Activated CD8-positive, alpha-beta T cell treated with anti-CD3 and anti-CD28 coated beads, Interleukin-2, amount 10 ng/mL, durations not matched to agents 7 days and 5 days (primary cell): ENCODE measurements around the gene SLC4A4. TPM values are rescaled to one million over a fixed set of nuclear protein-coding genes. Genes with fewer than 3 reads are reported as not detected.

Source experiments
- ATAC-seq: fragments of 150-1000 bp; cut with Tn5 transposase; one replicate; pipeline ENCODE4 v1.10.0; 2021; ENCODE audit warnings: moderate library complexity
- CTCF ChIA-PET: fragments of 350-600 bp; sonication (Branson Sonifier 250); formaldehyde crosslinking; loops from one replicate; lab custom pipeline; 2021; ENCODE audit warnings: antibody characterized with exemption; lab: Charles Lee
- POLR2A ChIA-PET: fragments of 350-600 bp; sonication (Branson Sonifier 250); formaldehyde crosslinking; loops from one replicate; lab custom pipeline; 2021; ENCODE audit warnings: antibody characterized with exemption; lab: Charles Lee
- DNase-seq: peaks from one replicate; pipeline ENCODE4 v3.0.0-alpha.2; 2020
- H3K27ac Mint-ChIP-seq: one replicate; pipeline ENCODE4 v1.8.0; 2021; ENCODE audit warnings: mild to moderate bottlenecking, mixed read lengths
- H3K27me3 Mint-ChIP-seq: one replicate; pipeline ENCODE4 v1.8.0; 2021; ENCODE audit warnings: low read depth, mixed read lengths
- H3K36me3 Mint-ChIP-seq: one replicate; pipeline ENCODE4 v1.8.0; 2021; ENCODE audit warnings: low read depth, mixed read lengths
- H3K4me1 Mint-ChIP-seq: one replicate; pipeline ENCODE4 v1.8.0; 2021; ENCODE audit warnings: low read depth, mixed read lengths
- H3K4me3 Mint-ChIP-seq: one replicate; pipeline ENCODE4 v1.8.0; 2021; ENCODE audit warnings: mild to moderate bottlenecking, mixed read lengths
- H3K9me3 Mint-ChIP-seq: one replicate; pipeline ENCODE4 v1.8.0; 2022; ENCODE audit warnings: mixed read lengths; ENCODE audit not compliant: insufficient read depth
- total RNA-seq, 2 experiments: library from RNA; stranded (reverse); gene quantifications; one replicate each; pipeline ENCODE4 v1.2.3, GENCODE V29; 2021

Gene SLC4A4
- total RNA-seq, 2 experiments from 2014 or later, result 4.6 to 5.3 TPM

DNA sequence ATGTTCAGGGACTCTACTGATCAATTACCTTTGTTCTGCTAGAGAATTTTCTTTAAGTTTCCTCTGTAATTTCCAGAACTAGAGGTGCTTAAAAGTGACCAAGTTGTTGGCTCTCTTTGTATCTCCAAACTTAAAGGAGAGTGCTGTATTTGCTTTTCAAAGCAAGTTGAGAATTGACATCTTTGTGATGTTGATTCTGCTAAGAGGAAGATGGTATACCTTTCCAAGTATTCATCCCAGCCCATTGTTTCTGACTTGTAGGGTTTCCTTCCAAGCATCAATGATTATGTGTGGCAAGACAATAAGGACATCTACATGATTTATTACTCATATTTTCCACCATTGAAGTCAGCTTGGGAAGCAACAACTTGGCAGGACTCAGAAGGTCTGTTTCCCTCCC, 254.5 kb downstream of the SLC4A4 start:
- no peaks in the 10 kb centered on the region for H3K4me1 Mint-ChIP-seq
- POLR2A ChIA-PET, result no interaction called here

DNA sequence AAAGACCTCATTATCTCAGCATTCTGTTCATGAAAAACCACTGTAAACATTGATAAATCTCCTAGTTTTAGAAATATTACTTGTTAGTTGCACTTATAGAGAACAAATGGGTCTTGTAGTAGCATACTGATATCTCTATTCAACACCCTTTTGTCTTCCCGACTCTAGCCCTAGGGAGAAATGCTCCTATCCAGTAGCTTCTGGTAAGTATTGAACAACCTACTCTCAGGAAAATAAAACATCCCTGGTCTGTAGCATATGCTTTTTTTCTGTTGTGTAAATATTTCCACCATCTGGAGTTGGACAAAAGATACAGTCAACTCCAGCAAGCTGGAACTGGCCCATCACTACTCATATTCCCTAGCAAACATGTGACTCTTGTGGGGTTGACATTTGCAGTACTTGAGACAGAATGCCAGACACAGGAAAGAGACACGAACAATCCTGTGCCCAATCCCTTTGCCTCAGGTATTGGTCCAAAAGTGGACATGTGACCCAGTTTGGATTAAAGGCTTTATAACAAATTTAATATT, 256.8 kb downstream of the SLC4A4 start:
- ATAC-seq, result no peak
- Mint-ChIP-seq H3K9me3 (peaks cover 3% of the 10 kb centered on the region), H3K27ac (no peak overlapping the region), H3K4me1 (no peaks in the 10 kb centered on the region), H3K4me3 (no peak overlapping the region), H3K36me3 (no peaks in the 10 kb centered on the region), H3K27me3 (peaks cover 2% of the 10 kb centered on the region)
- ChIA-PET POLR2A (no interaction called here), CTCF (no interaction called here)
- no peak for DNase-seq

More for the DNA sequence above, 254.5 kb downstream of the SLC4A4 start:
- no peak overlapping the region for H3K27ac Mint-ChIP-seq
- H3K9me3 Mint-ChIP-seq, result peaks cover 5% of the 10 kb centered on the region
- CTCF ChIA-PET, result no interaction called here
- no peak overlapping the region for H3K4me3 Mint-ChIP-seq
- DNase-seq, result no peak
- peaks cover 2% of the 10 kb centered on the region for H3K27me3 Mint-ChIP-seq
- H3K36me3 Mint-ChIP-seq, result no peaks in the 10 kb centered on the region
- ATAC-seq, result no peak

DNA sequence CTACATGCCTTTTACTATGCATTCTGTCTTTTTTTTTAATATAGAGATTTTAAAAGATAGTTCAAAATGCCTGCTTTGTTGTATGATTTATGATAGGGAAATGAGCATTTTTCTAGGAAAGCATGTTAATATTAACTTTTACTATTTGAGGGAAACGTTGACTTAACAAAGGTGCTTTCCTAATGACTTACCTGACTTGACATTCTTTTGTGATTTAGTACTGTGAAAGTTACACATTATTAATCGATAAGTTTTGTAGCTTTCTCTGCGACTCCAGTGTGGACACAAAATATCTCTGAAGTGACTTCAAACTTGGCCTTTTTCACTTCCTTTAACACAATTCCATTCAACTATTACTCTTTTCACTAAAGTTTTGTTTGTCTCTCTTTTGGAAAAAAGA, 260.8 kb downstream of the SLC4A4 start:
- H3K27ac Mint-ChIP-seq, result no peak overlapping the region
- ChIA-PET CTCF (no interaction called here), POLR2A (no interaction called here)
- H3K27me3 Mint-ChIP-seq, result peaks cover 2% of the 10 kb centered on the region
- no peaks in the 10 kb centered on the region for H3K9me3 Mint-ChIP-seq
- H3K36me3 Mint-ChIP-seq, result no peaks in the 10 kb centered on the region
- DNase-seq (no peak), ATAC-seq (no peak)
- no peak overlapping the region for H3K4me3 Mint-ChIP-seq
- no peaks in the 10 kb centered on the region for H3K4me1 Mint-ChIP-seq

DNA sequence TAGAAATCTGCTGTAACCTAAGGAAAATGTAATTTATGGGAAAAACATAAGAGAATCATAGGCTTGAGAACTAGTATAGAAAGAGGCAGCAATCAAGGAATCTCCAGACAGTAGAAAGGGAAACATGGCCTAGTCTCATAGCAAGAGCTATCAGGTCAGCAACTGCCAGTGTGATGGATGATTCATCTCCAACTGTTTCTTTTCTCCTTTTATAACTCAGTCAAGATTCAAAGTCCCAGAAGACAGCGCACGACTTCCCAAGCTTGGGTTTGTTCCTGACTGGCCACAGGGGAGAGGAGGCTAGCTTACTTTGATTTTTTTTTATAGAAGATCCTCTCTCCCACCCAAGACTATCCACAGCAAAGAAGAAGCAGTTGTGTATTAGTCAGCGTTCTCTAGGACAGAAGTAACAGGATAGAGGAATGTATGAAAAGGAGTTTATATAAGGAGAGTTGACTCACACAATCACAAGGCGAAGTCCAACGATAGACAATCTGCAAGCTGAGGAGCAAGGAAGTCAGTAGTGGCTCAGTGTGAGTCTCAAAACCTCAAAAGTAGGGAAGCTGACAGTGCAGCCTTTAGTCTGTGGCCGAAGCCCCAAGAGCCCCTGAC, 263.6 kb downstream of the SLC4A4 start:
- ATAC-seq (no peak), DNase-seq (no peak)
- Mint-ChIP-seq H3K27ac (no peak overlapping the region), H3K36me3 (no peaks in the 10 kb centered on the region), H3K4me1 (no peaks in the 10 kb centered on the region), H3K9me3 (no peaks in the 10 kb centered on the region), H3K27me3 (peaks cover 3% of the 10 kb centered on the region), H3K4me3 (no peak overlapping the region)
- POLR2A ChIA-PET, result no interaction called here
- CTCF ChIA-PET, result no interaction called here

DNA sequence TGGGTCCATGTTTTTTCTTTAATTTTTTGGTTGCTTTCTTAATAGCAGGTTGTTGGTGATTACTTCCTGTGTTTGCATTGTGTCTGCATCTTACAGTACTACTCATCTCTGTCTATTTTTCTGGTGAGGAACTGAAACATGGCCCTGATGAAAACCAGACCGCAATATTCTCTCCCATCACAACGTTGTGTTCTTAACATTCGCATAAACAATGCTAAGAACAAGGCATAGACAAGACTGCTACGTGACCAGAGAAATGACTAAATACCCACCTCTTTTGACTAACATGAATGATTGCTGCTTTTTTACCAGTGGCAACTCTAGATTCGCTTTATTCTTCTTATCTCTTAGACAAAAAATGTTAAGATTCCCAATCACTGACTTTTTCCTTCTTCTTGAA, 266.0 kb downstream of the SLC4A4 start:
- no peak overlapping the region for H3K27ac Mint-ChIP-seq
- no peaks in the 10 kb centered on the region for H3K4me1 Mint-ChIP-seq
- ATAC-seq (no peak), DNase-seq (no peak)
- no peaks in the 10 kb centered on the region for H3K36me3 Mint-ChIP-seq
- CTCF ChIA-PET, result no interaction called here
- H3K9me3 Mint-ChIP-seq, result no peaks in the 10 kb centered on the region
- POLR2A ChIA-PET, result no interaction called here
- H3K4me3 Mint-ChIP-seq, result no peak overlapping the region
- peaks cover 4% of the 10 kb centered on the region for H3K27me3 Mint-ChIP-seq

DNA sequence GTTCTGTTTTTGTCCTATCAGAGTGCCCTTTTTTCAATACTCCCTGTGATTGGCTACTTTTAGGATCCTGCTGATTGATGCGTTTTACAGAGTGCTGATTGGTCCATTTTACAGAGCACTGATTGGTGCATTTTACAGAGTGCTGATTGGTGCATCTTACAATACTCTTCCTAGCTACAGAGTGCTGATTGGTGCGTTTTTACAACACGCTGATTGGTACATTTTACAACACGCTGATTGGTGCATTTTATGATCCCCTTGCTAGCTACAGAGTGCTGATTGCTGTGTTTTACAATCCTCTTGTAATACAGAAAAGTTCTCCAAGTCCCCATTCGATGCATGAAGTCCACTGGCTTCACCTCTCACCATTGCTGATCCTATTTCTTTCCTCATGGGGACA, 268.3 kb downstream of the SLC4A4 start:
- ATAC-seq (no peak), DNase-seq (no peak)
- ChIA-PET CTCF (no interaction called here), POLR2A (no interaction called here)
- H3K4me1 Mint-ChIP-seq, result no peaks in the 10 kb centered on the region
- no peak overlapping the region for H3K4me3 Mint-ChIP-seq
- H3K27me3 Mint-ChIP-seq, result peaks cover 4% of the 10 kb centered on the region
- H3K36me3 Mint-ChIP-seq, result no peaks in the 10 kb centered on the region
- H3K27ac Mint-ChIP-seq, result no peak overlapping the region
- H3K9me3 Mint-ChIP-seq, result no peaks in the 10 kb centered on the region

DNA sequence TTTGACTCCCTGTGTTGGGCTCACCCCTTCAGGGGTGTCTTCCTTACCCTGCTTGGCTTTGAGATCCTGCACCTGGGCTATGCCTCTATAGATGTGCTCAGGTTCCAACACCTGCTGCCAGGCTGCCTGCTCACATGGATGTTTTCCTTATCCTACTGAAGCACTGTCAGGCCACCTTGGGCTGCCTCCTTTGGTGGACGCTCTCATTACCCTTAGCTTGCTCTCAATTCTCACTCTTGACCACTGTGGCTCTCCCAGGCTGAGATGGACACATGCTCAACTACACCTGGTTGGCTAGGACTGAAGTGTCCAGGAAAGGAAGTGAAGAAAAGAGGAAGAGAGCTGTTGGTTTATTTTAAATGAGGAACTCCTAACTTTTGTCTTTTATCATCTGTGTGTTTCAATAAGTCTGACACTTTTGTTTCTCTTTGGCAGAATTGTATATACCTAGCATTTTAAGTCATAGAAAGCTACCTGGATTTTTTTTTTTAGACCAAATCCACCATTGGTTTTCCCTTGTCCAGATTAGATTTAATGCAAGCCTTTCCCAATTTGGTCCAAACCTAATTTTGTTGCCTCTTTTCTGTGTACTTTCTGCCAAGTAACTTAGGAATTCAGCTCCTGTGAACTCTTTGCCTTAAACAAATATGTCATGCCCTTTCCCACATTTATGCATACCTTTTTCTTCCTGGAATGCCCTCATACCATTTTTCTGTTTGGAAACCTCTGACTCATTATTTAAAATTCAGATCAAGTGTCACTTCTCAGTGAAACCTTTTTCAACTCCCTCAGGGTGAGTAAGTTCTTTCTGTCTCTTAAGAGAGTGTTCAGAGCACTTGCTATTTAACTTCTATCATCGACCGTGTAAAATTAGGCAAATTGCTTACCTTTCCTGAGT, 269.2 kb downstream of the SLC4A4 start:
- Mint-ChIP-seq H3K4me3 (no peak overlapping the region), H3K27me3 (peaks cover 4% of the 10 kb centered on the region), H3K4me1 (no peaks in the 10 kb centered on the region), H3K36me3 (no peaks in the 10 kb centered on the region), H3K9me3 (no peaks in the 10 kb centered on the region), H3K27ac (no peak overlapping the region)
- no peak for DNase-seq
- POLR2A ChIA-PET, result no interaction called here
- CTCF ChIA-PET, result no interaction called here
- ATAC-seq, result no peak

DNA sequence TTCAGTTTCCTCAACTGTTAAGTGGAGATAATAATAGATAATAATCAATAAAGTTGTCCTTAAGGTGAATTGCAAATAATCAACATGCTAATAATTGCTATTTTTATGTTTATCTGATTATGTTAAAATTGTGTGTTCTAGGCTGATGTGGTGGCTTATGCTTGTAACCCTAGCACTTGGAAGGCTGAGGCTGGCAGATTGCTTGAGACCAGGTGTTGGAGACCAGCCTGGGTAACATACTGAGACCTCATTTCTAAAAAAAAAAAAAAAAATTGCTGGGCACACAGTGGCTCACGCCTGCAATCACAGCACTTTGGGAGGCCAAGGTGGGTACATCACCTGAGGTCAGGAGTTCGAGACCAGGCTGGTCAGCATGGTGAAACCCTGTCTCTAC, 269.9 kb downstream of the SLC4A4 start:
- no peak for DNase-seq
- POLR2A ChIA-PET, result no interaction called here
- Mint-ChIP-seq H3K27me3 (peaks cover 4% of the 10 kb centered on the region), H3K36me3 (no peaks in the 10 kb centered on the region), H3K9me3 (no peaks in the 10 kb centered on the region), H3K4me3 (no peak overlapping the region), H3K27ac (no peak overlapping the region), H3K4me1 (no peaks in the 10 kb centered on the region)
- no peak for ATAC-seq
- CTCF ChIA-PET, result no interaction called here

DNA sequence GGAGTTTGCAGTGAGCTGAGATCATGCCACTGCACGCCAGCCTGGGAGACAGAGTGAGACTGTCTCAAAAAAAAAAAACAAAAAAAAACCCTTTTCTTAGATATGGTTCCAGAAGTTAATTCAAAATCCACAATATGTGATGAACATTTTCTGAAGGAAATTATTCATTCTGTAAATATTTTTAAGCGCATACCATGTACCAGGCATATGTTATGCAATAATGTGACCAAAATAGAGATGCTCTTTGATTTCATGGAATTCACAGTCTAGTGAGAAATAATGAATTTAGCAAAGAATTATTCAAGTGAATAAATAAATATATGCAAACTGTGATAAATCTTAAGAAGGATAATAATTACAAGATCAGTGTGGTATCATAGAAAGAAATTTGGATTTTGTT, 270.3 kb downstream of the SLC4A4 start:
- Mint-ChIP-seq H3K36me3 (no peaks in the 10 kb centered on the region), H3K9me3 (no peaks in the 10 kb centered on the region), H3K4me3 (no peak overlapping the region), H3K4me1 (no peaks in the 10 kb centered on the region), H3K27ac (no peak overlapping the region), H3K27me3 (peaks cover 4% of the 10 kb centered on the region)
- ATAC-seq, result no peak
- DNase-seq, result no peak
- ChIA-PET POLR2A (no interaction called here), CTCF (no interaction called here)

DNA sequence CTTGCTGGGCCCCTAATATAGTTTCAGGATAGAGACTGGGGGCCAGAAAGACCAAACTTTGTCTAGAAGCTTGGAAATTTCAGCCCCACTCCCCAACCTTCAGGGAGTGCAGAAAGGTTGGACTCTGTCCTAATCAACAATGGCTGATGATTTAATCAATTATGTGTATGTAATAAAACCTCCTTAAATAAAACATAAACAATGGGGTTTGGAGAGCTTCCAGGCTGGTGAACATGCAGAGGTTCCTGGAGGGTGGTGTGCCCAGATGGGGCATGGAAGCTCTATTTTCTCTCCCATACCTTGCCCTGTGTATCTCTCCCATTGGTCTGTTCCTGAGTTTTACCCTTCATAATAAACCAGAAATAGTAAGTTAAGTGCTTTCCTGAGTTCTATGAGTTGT, 270.8 kb downstream of the SLC4A4 start:
- Mint-ChIP-seq H3K4me1 (no peaks in the 10 kb centered on the region), H3K9me3 (no peaks in the 10 kb centered on the region), H3K36me3 (no peaks in the 10 kb centered on the region), H3K27ac (no peak overlapping the region), H3K4me3 (no peak overlapping the region), H3K27me3 (peaks cover 4% of the 10 kb centered on the region)
- no peak for DNase-seq
- CTCF ChIA-PET, result no interaction called here
- ATAC-seq, result no peak
- POLR2A ChIA-PET, result no interaction called here

DNA sequence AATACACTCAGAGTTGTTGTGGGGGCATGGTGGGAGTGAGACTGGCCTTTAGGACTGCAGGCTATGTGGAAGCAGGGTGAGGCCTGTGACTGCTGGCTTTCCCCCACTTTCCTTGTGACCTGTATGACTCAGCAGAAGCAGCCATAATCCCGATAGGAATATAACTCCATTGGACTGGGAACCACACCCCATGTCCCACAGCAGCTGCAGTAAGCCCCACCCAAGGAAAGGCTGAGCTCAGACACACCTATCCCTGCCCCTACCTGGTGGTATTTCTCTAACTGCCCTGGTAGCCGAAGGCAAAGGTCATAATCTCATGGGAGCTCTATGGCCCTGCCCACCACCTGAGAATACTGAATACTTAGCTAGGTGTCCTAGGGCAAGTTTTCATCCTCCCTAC, 275.8 kb downstream of the SLC4A4 start:
- H3K4me3 Mint-ChIP-seq, result no peak overlapping the region
- H3K27me3 Mint-ChIP-seq, result no peaks in the 10 kb centered on the region
- no peak for DNase-seq
- no peaks in the 10 kb centered on the region for H3K4me1 Mint-ChIP-seq
- ChIA-PET CTCF (no interaction called here), POLR2A (no interaction called here)
- no peaks in the 10 kb centered on the region for H3K36me3 Mint-ChIP-seq
- H3K27ac Mint-ChIP-seq, result no peak overlapping the region
- no peak for ATAC-seq
- no peaks in the 10 kb centered on the region for H3K9me3 Mint-ChIP-seq

DNA sequence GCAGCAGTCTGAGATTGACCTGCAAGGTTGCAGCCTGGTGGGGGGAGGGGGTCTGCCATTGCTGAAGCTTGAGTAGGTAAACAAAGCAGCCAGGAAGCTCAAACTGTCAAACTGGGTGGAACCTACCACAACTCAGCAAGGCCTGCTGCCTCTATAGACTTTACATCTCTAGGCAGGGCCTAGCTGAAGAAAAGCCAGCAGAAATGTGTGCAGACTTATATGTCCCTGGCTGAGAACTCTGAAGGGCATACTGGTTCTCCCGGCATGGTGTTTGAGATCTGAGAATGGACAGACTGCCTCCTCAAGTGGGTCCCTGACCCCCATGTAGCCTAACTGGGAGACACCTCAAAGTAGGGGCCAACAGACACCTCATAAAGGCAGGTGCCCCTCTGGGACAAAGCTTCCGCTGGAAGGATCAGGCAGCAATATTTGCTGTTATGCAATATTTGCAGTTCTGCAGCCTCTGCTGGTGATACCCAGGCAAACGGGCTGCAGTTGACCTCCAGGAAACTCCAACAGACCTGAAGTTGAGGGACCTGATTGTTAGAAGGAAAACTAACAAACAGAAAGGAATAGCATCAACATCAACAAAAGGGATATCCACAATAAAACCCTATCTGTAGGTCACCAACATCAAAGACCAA, 277.5 kb downstream of the SLC4A4 start:
- no peaks in the 10 kb centered on the region for H3K36me3 Mint-ChIP-seq
- no peak overlapping the region for H3K27ac Mint-ChIP-seq
- no peaks in the 10 kb centered on the region for H3K4me1 Mint-ChIP-seq
- H3K27me3 Mint-ChIP-seq, result no peaks in the 10 kb centered on the region
- H3K9me3 Mint-ChIP-seq, result no peaks in the 10 kb centered on the region
- H3K4me3 Mint-ChIP-seq, result no peak overlapping the region
- DNase-seq, result no peak
- ATAC-seq, result no peak
- ChIA-PET POLR2A (no interaction called here), CTCF (no interaction called here)
